ENCODE data around the gene ASB4. TPM values are rescaled to one million over a fixed set of nuclear protein-coding genes. Genes with fewer than 3 reads are reported as not detected.
"Not testable (repeated sequence)": the region's sequence is repeated elsewhere in the genome, so short reads cannot be mapped to it uniquely, and the experiment has no call there.

ASB4 gene
- total RNA-seq, 1 donor = not detected

GRCh38 chr7:95550546-95550945 is 64.8 kb downstream of the ASB4 start:
- H3K4me3 ChIP-seq (ENCODE audit: low read depth, low read length) = no peak overlapping the region
- TF ChIP-seq, protein P1, sequence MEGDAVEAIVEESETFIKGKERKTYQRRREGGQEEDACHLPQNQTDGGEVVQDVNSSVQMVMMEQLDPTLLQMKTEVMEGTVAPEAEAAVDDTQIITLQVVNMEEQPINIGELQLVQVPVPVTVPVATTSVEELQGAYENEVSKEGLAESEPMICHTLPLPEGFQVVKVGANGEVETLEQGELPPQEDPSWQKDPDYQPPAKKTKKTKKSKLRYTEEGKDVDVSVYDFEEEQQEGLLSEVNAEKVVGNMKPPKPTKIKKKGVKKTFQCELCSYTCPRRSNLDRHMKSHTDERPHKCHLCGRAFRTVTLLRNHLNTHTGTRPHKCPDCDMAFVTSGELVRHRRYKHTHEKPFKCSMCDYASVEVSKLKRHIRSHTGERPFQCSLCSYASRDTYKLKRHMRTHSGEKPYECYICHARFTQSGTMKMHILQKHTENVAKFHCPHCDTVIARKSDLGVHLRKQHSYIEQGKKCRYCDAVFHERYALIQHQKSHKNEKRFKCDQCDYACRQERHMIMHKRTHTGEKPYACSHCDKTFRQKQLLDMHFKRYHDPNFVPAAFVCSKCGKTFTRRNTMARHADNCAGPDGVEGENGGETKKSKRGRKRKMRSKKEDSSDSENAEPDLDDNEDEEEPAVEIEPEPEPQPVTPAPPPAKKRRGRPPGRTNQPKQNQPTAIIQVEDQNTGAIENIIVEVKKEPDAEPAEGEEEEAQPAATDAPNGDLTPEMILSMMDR (IDR thresholded peaks at IDR 0.05; ENCODE audit: insufficient read depth, low read length) = no peak
- no peak for DNase-seq (ENCODE audit: low read depth)

DNA sequence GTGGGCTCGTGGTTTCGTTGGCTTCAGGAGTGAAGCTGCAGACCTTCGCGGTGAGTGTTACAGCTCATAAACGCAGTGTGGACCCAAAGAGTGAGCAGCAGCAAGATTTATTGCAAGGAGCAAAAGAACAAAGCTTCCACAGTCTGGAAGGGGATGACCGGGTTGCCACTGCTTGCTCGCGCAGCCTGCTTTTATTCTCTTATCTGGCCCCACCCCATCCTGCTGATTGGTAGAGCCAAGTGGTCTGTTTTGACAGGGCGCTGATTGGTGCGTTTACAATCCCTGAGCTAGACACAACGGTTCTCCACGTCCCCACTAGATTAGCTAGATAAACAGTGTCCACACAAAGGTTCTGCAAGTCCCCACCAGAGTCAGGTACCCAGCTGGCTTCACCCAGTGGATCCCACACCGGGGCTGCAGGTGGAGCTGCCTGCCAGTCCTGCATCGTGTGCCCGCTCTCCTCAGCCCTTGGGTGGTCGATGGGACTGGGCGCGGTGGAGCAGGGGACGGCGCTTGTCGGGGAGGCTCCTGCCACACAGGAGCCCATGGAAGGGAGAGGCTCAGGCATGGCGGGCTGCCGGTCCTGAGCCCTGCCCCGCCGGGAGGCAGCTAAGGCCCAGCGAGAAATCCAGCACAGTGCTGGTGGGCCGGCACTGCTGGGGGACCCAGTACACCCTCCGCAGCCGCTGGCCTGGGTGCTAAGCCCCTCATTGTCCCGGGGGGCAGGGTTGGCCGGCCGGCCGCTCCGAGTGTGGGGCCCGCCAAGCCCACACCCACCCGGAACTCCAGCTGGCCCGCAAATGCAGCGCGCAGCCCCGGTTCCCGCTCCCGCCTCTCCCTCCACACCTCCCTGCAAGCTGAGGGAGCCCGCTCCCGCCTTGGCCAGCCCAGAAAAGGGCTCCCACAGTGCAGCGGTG is 66.5 kb downstream of the ASB4 start:
- not testable (repeated sequence) for DNase-seq (ENCODE audit: low read depth); H3K4me3 ChIP-seq (ENCODE audit: low read depth, low read length)

DNA sequence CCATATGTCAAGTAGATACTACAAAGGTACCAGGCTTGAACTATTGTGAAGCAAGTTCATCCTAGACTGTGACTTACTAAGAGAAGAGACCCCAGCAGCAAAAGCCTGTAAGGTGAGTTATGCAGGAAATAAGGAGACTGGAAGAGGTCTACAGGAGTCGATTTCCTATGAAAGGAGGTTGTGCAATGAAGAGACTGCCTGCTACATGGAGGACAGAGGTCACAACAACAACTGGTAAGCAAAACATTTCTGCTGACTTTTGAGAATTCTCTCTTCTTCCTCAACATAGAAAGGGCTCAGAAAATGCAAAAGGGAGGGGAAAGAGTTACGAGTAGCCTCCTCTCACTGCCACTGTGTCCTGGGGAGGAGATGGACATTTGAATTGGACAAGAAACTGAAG is 68.2 kb downstream of the ASB4 start:
- no peak for DNase-seq (ENCODE audit: low read depth)
- no peak overlapping the region for H3K4me3 ChIP-seq (ENCODE audit: low read depth, low read length)
- TF ChIP-seq, protein P1 (IDR thresholded peaks at IDR 0.05; ENCODE audit: insufficient read depth, low read length) = no peak

- no peak overlapping the region for H3K4me3 ChIP-seq (ENCODE audit: low read depth, low read length)
- TF ChIP-seq, protein P1 (IDR thresholded peaks at IDR 0.05; ENCODE audit: insufficient read depth, low read length) = no peak
These were observed 71.0 kb downstream of the ASB4 start for GRCh38 chr7:95556777-95557176.

DNA sequence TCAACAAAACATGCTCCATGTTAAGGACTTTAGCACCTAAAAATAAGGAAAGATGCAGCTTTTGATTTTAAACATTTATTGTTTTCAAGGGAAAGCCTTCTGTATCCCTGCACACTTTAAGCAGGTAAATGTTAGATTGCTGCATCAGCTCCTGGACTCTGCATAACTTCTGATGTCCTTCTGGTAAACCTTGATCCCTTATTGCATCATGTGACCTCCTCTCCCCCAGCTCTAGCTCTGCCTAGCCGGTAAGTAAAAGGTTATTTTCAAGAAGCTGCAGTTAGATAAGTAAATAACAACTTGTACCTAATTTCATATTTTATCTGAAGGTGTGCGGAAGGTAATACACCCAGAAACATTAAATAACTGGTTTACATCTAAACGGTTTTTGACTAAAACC is 73.1 kb downstream of the ASB4 start:
- TF ChIP-seq, protein P1 (IDR thresholded peaks at IDR 0.05; ENCODE audit: insufficient read depth, low read length) = no peak
- DNase-seq (ENCODE audit: low read depth) = no peak

More at GRCh38 chr7:95556777-95557176, 71.0 kb downstream of the ASB4 start:
- DNase-seq (ENCODE audit: low read depth) = no peak

GRCh38 chr7:95560674-95561073 is 74.9 kb downstream of the ASB4 start:
- TF ChIP-seq, protein P1 (IDR thresholded peaks at IDR 0.05; ENCODE audit: insufficient read depth, low read length) = no peak
- H3K4me3 ChIP-seq (ENCODE audit: low read depth, low read length) = no peak overlapping the region
- no peak for DNase-seq (ENCODE audit: low read depth)

More for the DNA sequence above, 73.1 kb downstream of the ASB4 start:
- no peak overlapping the region for H3K4me3 ChIP-seq (ENCODE audit: low read depth, low read length)

DNA sequence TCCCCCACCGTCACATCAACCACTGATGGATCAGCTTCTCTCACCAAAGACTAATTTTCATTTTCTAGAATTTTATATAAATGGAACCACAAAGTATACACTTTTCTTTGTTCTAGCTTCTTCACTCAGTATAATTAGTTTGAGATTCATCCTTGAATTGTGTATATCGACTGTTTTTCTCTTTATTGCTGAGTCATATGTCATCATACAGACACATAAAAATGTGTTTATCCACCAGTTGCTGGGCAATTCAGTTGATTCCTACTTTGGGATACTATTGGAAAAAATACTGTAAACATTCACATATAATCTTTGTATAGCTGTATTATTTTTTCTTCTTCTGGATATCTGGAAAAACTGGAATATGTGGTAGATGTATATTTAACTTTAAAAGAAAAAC is 84.0 kb downstream of the ASB4 start:
- no peak for DNase-seq (ENCODE audit: low read depth)
- H3K4me3 ChIP-seq (ENCODE audit: low read depth, low read length) = no peak overlapping the region
- TF ChIP-seq, protein P1 (IDR thresholded peaks at IDR 0.05; ENCODE audit: insufficient read depth, low read length) = no peak
